ENCODE data around the gene FAM114A1. TPM values are rescaled to one million over a fixed set of nuclear protein-coding genes. Genes with fewer than 3 reads are reported as not detected.

FAM114A1 gene
- total RNA-seq, 2 donors from 2014 or later = 19.3 to 39.3 TPM

- peaks cover 11% of the 10 kb centered on the region for H3K36me3 Mint-ChIP-seq (ENCODE audit: low read depth)
- peaks cover 17% of the 10 kb centered on the region for H3K9me3 ChIP-seq (ENCODE audit: control insufficient read depth, low read length)
- H3K4me3 ChIP-seq (ENCODE audit: low read length) = no peak overlapping the region
- no peak overlapping the region for H3K4me3 Mint-ChIP-seq
- no peak overlapping the region for H3K27ac Mint-ChIP-seq
- peaks cover 13% of the 10 kb centered on the region for H3K9me3 Mint-ChIP-seq
- H3K4me1 Mint-ChIP-seq = peaks cover 6% of the 10 kb centered on the region
- no peak overlapping the region for H3K27ac ChIP-seq (ENCODE audit: low read depth, low read length)
- no peaks in the 10 kb centered on the region for H3K4me1 ChIP-seq (ENCODE audit: control insufficient read depth, insufficient read depth, low read length)
- no peak for DNase-seq
- no peak overlapping the region for H3K9ac ChIP-seq (ENCODE audit: extremely low read depth, low read length, poor library complexity, severe bottlenecking)
- H3K36me3 ChIP-seq (ENCODE audit: control insufficient read depth, insufficient read depth, low read length) = peaks cover 19% of the 10 kb centered on the region
- 92 to 94% methylated on average over 5 of the region's 5 CpGs for WGBS, 2 experiments (ENCODE audit: insufficient coverage in 1 of 2, insufficient read length in 1 of 2)
- TF ChIP-seq CTCF (conservative IDR thresholded peaks at IDR 0.05) = no peak
- no peaks in the 10 kb centered on the region for H3K27me3 ChIP-seq (ENCODE audit: control insufficient read depth, insufficient read depth, low read length, poor library complexity, severe bottlenecking)
- H3K27me3 Mint-ChIP-seq (ENCODE audit: insufficient read depth) = peaks cover 3% of the 10 kb centered on the region
These were observed 5.0 kb downstream of the FAM114A1 start for GRCh38 chr4:38872620-38873019.

GRCh38 chr4:38873290-38873944 is 5.8 kb downstream of the FAM114A1 start:
- H3K9ac ChIP-seq (ENCODE audit: extremely low read depth, low read length, poor library complexity, severe bottlenecking) = no peak overlapping the region
- H3K27me3 ChIP-seq (ENCODE audit: control insufficient read depth, insufficient read depth, low read length, poor library complexity, severe bottlenecking) = no peaks in the 10 kb centered on the region
- H3K4me3 ChIP-seq (ENCODE audit: low read length) = no peak overlapping the region
- H3K4me3 Mint-ChIP-seq = no peak overlapping the region
- no peak for DNase-seq
- 84 to 92% methylated on average over 4 to 5 of the region's 5 CpGs for WGBS, 2 experiments (ENCODE audit: insufficient coverage in 1 of 2, insufficient read length in 1 of 2)
- H3K4me1 ChIP-seq (ENCODE audit: control insufficient read depth, insufficient read depth, low read length) = no peaks in the 10 kb centered on the region
- H3K27ac ChIP-seq (ENCODE audit: low read depth, low read length) = no peak overlapping the region
- H3K27ac Mint-ChIP-seq = no peak overlapping the region
- H3K9me3 ChIP-seq (ENCODE audit: control insufficient read depth, low read length) = peaks cover 17% of the 10 kb centered on the region
- peaks cover 19% of the 10 kb centered on the region for H3K36me3 ChIP-seq (ENCODE audit: control insufficient read depth, insufficient read depth, low read length)
- peaks cover 15% of the 10 kb centered on the region for H3K9me3 Mint-ChIP-seq
- peaks cover 3% of the 10 kb centered on the region for H3K27me3 Mint-ChIP-seq (ENCODE audit: insufficient read depth)
- TF ChIP-seq CTCF (conservative IDR thresholded peaks at IDR 0.05) = peak; percentile 48
- H3K4me1 Mint-ChIP-seq = peaks cover 3% of the 10 kb centered on the region
- H3K36me3 Mint-ChIP-seq (ENCODE audit: low read depth) = peaks cover 16% of the 10 kb centered on the region

- no peak for TF ChIP-seq CTCF (conservative IDR thresholded peaks at IDR 0.05)
- WGBS, 2 experiments (ENCODE audit: insufficient coverage in 1 of 2, insufficient read length in 1 of 2) = 92 to 97% methylated on average over 2 of the region's 2 CpGs
- Histone ChIP-seq H3K27me3 (ENCODE audit: control insufficient read depth, insufficient read depth, low read length, poor library complexity, severe bottlenecking) (no peaks in the 10 kb centered on the region), H3K4me3 (ENCODE audit: low read length) (peak overlapping the region; percentile 5), H3K4me1 (ENCODE audit: control insufficient read depth, insufficient read depth, low read length) (no peaks in the 10 kb centered on the region), H3K36me3 (ENCODE audit: control insufficient read depth, insufficient read depth, low read length) (peaks cover 14% of the 10 kb centered on the region), H3K9ac (ENCODE audit: extremely low read depth, low read length, poor library complexity, severe bottlenecking) (no peak overlapping the region), H3K9me3 (ENCODE audit: control insufficient read depth, low read length) (peaks cover 17% of the 10 kb centered on the region), H3K27ac (ENCODE audit: low read depth, low read length) (no peak overlapping the region)
- no peak overlapping the region for H3K27ac Mint-ChIP-seq
- DNase-seq = no peak
- peaks cover 20% of the 10 kb centered on the region for H3K36me3 Mint-ChIP-seq (ENCODE audit: low read depth)
- H3K4me3 Mint-ChIP-seq = no peak overlapping the region
- no peaks in the 10 kb centered on the region for H3K27me3 Mint-ChIP-seq (ENCODE audit: insufficient read depth)
- H3K4me1 Mint-ChIP-seq = peaks cover 6% of the 10 kb centered on the region
- H3K9me3 Mint-ChIP-seq = peaks cover 15% of the 10 kb centered on the region
These were observed 9.0 kb downstream of the FAM114A1 start for GRCh38 chr4:38876636-38877035.

All from endodermal cell (in vitro differentiated cells).